Panc1 (cell line): Measurements from ENCODE around the gene PRRT3.

Experiments
- CTCF ChIP-seq: fragments of 450-650 bp; IDR thresholded peaks from 2 replicates; pipeline ENCODE4 v1.5.1; 2017; ENCODE audit warnings: mild to moderate bottlenecking
- POLR2AphosphoS5 ChIP-seq: IDR thresholded peaks from 2 replicates; pipeline ENCODE4 v1.6.1; 2012; ENCODE audit warnings: mild to moderate bottlenecking, low read depth, low read length, moderate library complexity
- REST ChIP-seq, 2 experiments: IDR thresholded peaks; 2 replicates each; pipeline ENCODE4 v1.6.1; 2011 to 2012; ENCODE audit warnings: low read depth in 2 of 2, control low read depth in 1 of 2, low read length in 1 of 2, mild to moderate bottlenecking in 1 of 2, moderate library complexity in 1 of 2; ENCODE audit not compliant: insufficient read depth in 1 of 2
- SIN3A ChIP-seq: IDR thresholded peaks from 2 replicates; pipeline ENCODE4 v1.6.1; 2012; ENCODE audit warnings: low read depth, mild to moderate bottlenecking, low read length, moderate library complexity, borderline replicate concordance; ENCODE audit not compliant: insufficient read depth
- TCF7L2 ChIP-seq: IDR thresholded peaks from 2 replicates; pipeline ENCODE4 v1.6.1; 2011; ENCODE audit warnings: mild to moderate bottlenecking, low read depth, low read length, inconsistent platforms

GRCh38 chr3:9949115-9949514 lies 3.1 kb downstream of the PRRT3 start:
- TF ChIP-seq CTCF = no peak
- TF ChIP-seq REST (IDR thresholded peaks at IDR 0.05; ENCODE audit: insufficient read depth in 1 of 2, low read depth in 2 of 2, low read length in 1 of 2) = no peak
- no peak for TF ChIP-seq POLR2AphosphoS5
- no peak for TF ChIP-seq SIN3A
- TF ChIP-seq TCF7L2 = no peak
